NOMO-1 treated with dmso at 0.1 percent for 144 hours (cell line): Measurements from ENCODE around the gene CD151.

Experiments
- DNase-seq: peaks from one replicate; lab custom pipeline; 2025; ENCODE audit not compliant: unreplicated experiment; lab: John Stamatoyannopoulos, UW

Gene CD151

GRCh38 chr11:813072-813455 is 19.7 kb upstream of the CD151 start:
- no peak for DNase-seq

GRCh38 chr11:813456-814096 is 19.2 kb upstream of the CD151 start:
- DNase-seq, result no peak

GRCh38 chr11:815675-816432 is 16.9 kb upstream of the CD151 start:
- no peak for DNase-seq

- DNase-seq, result no peak
Observed at GRCh38 chr11:816433-816779, 16.3 kb upstream of the CD151 start.

- DNase-seq, result no peak
Observed at GRCh38 chr11:818396-819128, 14.2 kb upstream of the CD151 start, which contains the start of gene PNPLA2. Gene PNPLA2 (plus strand): TSS chr11:818914. CDS start chr11:819719, 805 bp downstream.

GRCh38 chr11:819129-819931 is 13.4 kb upstream of the CD151 start:
- peak; percentile 88 for DNase-seq

- DNase-seq, result peak; percentile 82
Observed at GRCh38 chr11:819943-820649, 12.7 kb upstream of the CD151 start.

- no peak for DNase-seq
Observed at GRCh38 chr11:820655-821511, 11.9 kb upstream of the CD151 start.

GRCh38 chr11:821512-822371 is 11.0 kb upstream of the CD151 start:
- no peak for DNase-seq

GRCh38 chr11:823441-824291 is 9.1 kb upstream of the CD151 start:
- DNase-seq, result no peak

GRCh38 chr11:824292-824880 is 8.4 kb upstream of the CD151 start:
- no peak for DNase-seq

GRCh38 chr11:824942-825341 is 7.8 kb upstream of the CD151 start:
- DNase-seq, result no peak

GRCh38 chr11:825366-826226 is 7.2 kb upstream of the CD151 start:
- no peak for DNase-seq

GRCh38 chr11:826227-826621 is 6.5 kb upstream of the CD151 start:
- no peak for DNase-seq

GRCh38 chr11:826836-827145 is 6.0 kb upstream of the CD151 start:
- DNase-seq, result no peak

GRCh38 chr11:827146-827896 is 5.4 kb upstream of the CD151 start:
- no peak for DNase-seq
